Choroid plexus epithelial cell (primary cell): ENCODE measurements around the gene SDC1.

Experiments used
- DNase-seq: peaks from one replicate; pipeline ENCODE4 v3.0.0-alpha.2; 2010; ENCODE audit warnings: low read depth
- H3K4me3 ChIP-seq: 2 replicates; pipeline ENCODE4 v1.5.1; 2011; ENCODE audit warnings: low read depth, mild to moderate bottlenecking, control low read depth, low read length, moderate library complexity
- CTCF ChIP-seq: conservative IDR thresholded peaks from 2 replicates; pipeline ENCODE4 v1.5.1; 2011; ENCODE audit warnings: low read depth, mild to moderate bottlenecking, control low read depth, inconsistent platforms, low read length, moderate library complexity

The SDC1 gene

GRCh38 chr2:20191714-20192569 lies 33.0 kb downstream of the SDC1 start:
- H3K4me3 ChIP-seq, result no peak overlapping the region
- no peak for DNase-seq
- no peak for TF ChIP-seq CTCF

- H3K4me3 ChIP-seq, result no peak overlapping the region
- DNase-seq, result no peak
- TF ChIP-seq CTCF, result peak; percentile 42
These were observed 33.8 kb downstream of the SDC1 start for GRCh38 chr2:20190876-20191713.

- DNase-seq, result no peak
- TF ChIP-seq CTCF, result no peak
- H3K4me3 ChIP-seq, result no peak overlapping the region
These were observed 34.8 kb downstream of the SDC1 start for GRCh38 chr2:20190170-20190569.

GRCh38 chr2:20189299-20189931 lies 35.5 kb downstream of the SDC1 start:
- no peak for DNase-seq

GRCh38 chr2:20188851-20189250 lies 36.1 kb downstream of the SDC1 start:
- DNase-seq, result no peak
- no peak overlapping the region for H3K4me3 ChIP-seq
- no peak for TF ChIP-seq CTCF

More at GRCh38 chr2:20189299-20189931, 35.5 kb downstream of the SDC1 start:
- no peak overlapping the region for H3K4me3 ChIP-seq
- TF ChIP-seq CTCF, result no peak

GRCh38 chr2:20188201-20188600 lies 36.7 kb downstream of the SDC1 start:
- no peak for TF ChIP-seq CTCF
- H3K4me3 ChIP-seq, result no peak overlapping the region
- DNase-seq, result no peak
